SK-N-SH (cell line): Measurements from ENCODE around the gene ARHGEF1. TPM values are rescaled to one million over a fixed set of nuclear protein-coding genes. Genes with fewer than 3 reads are reported as not detected.

Experiments
- CTCF ChIA-PET: fragments of 300-600, 350-600 bp; formaldehyde crosslinking; extraction: SDS; loops from one replicate; lab custom pipeline; 2021; lab: Yijun Ruan, JAX
- POLR2A ChIA-PET: fragments of 350-600 bp; sonication (Branson Sonifier 250); formaldehyde crosslinking; extraction: SDS; loops from one replicate; lab custom pipeline; 2020; ENCODE audit warnings: antibody characterized with exemption, inconsistent platforms; lab: Yijun Ruan, JAX
- DNase-seq: peaks from one replicate; pipeline ENCODE4 v3.0.0; 2012
- H2AFZ ChIP-seq: fragments of 200-600 bp; sonication (generic); 2 replicates; pipeline ENCODE4 v1.8.1; 2016; ENCODE audit warnings: antibody characterized with exemption, mild to moderate bottlenecking, low read depth
- H3F3A ChIP-seq: fragments of 200-600 bp; sonication (generic); replicated peaks from 2 replicates; pipeline ENCODE3; 2016; ENCODE audit warnings: antibody characterized with exemption, mild to moderate bottlenecking; ENCODE audit not compliant: insufficient read depth
- H3K27ac ChIP-seq, 2 experiments: fragments of 200-500 bp in 1 of 2; fragments of 200-600 bp in 1 of 2; sonication (Bioruptor generic) in 1 of 2; sonication (generic), shearing (Covaris generic) in 1 of 2; 2 replicates each; pipeline versions ENCODE4 v1.5.1 to v1.6.1; 2014 to 2016; ENCODE audit warnings: low read depth in 2 of 2, inconsistent platforms in 1 of 2, low read length in 1 of 2, mild to moderate bottlenecking in 1 of 2, mixed read lengths in 1 of 2
- H3K27me3 ChIP-seq: fragments of 200-600 bp; sonication (generic), shearing (Covaris generic); 2 replicates; pipeline ENCODE4 v1.6.1; 2016; ENCODE audit warnings: mixed run types; ENCODE audit not compliant: insufficient read depth
- H3K36me3 ChIP-seq, 2 experiments: fragments of 200-500 bp in 1 of 2; fragments of 200-600 bp in 1 of 2; sonication (Bioruptor generic) in 1 of 2; sonication (generic) in 1 of 2; replicated peaks in 1 of 2; 2 replicates each; pipeline versions ENCODE3 to v1.5.1; 2014 to 2016; ENCODE audit warnings: low read length in 1 of 2, mild to moderate bottlenecking in 1 of 2; ENCODE audit not compliant: insufficient read depth in 2 of 2, control insufficient read depth in 1 of 2
- H3K4me1 ChIP-seq, 2 experiments: fragments of 200-500 bp in 1 of 2; fragments of 200-600 bp in 1 of 2; sonication (Bioruptor generic) in 1 of 2; sonication (generic), shearing (Covaris generic) in 1 of 2; 2 replicates each; pipeline versions ENCODE4 v1.5.1 to v1.6.1; 2014 to 2016; ENCODE audit warnings: low read depth in 1 of 2, low read length in 1 of 2, mixed run types in 1 of 2; ENCODE audit not compliant: insufficient read depth in 2 of 2, control insufficient read depth in 1 of 2
- H3K4me2 ChIP-seq: fragments of 200-600 bp; sonication (generic), shearing (Covaris generic); 2 replicates; pipeline ENCODE4 v1.6.1; 2017; ENCODE audit warnings: mixed run types
- H3K4me3 ChIP-seq, 2 experiments: fragments of 200-500 bp in 1 of 2; fragments of 200-600 bp in 1 of 2; sonication (Bioruptor generic) in 1 of 2; sonication (generic), shearing (Covaris generic) in 1 of 2; 2 replicates each; pipeline versions ENCODE4 v1.5.1 to v1.8.1; 2014 to 2016; ENCODE audit warnings: low read depth in 2 of 2, inconsistent platforms in 1 of 2, low read length in 1 of 2, mild to moderate bottlenecking in 1 of 2, mixed read lengths in 1 of 2, moderate library complexity in 1 of 2
- H3K79me2 ChIP-seq: fragments of 200-600 bp; sonication (generic); 2 replicates; pipeline ENCODE4 v1.8.1; 2017; ENCODE audit warnings: mild to moderate bottlenecking; ENCODE audit not compliant: insufficient read depth
- H3K9ac ChIP-seq: fragments of 200-600 bp; sonication (generic); 2 replicates; pipeline ENCODE4 v1.6.1; 2017; ENCODE audit warnings: mixed run types
- H3K9me2 ChIP-seq: fragments of 200-600 bp; sonication (generic); 2 replicates; pipeline ENCODE4 v1.6.1; 2017; ENCODE audit warnings: mixed run types
- H3K9me3 ChIP-seq: fragments of 200-600 bp; sonication (generic); 2 replicates; pipeline ENCODE4 v1.6.1; 2017; ENCODE audit warnings: mixed run types, mild to moderate bottlenecking, moderate library complexity
- H4K20me1 ChIP-seq: fragments of 200-600 bp; sonication (generic); 2 replicates; pipeline ENCODE4 v1.6.1; 2017; ENCODE audit warnings: mild to moderate bottlenecking, mixed run types; ENCODE audit not compliant: insufficient read depth
- FOXJ3 ChIP-seq: sonication (generic); formaldehyde crosslinking; IDR thresholded peaks from 2 replicates; pipeline ENCODE4 v1.5.1; 2020; ENCODE audit warnings: mild to moderate bottlenecking, missing genetic modification reagents
- GABPA ChIP-seq: IDR thresholded peaks from 2 replicates; pipeline ENCODE4 v1.4.0; 2012; ENCODE audit warnings: low read depth, mild to moderate bottlenecking
- GATA2 ChIP-seq: sonication (generic); formaldehyde crosslinking; IDR thresholded peaks from 2 replicates; pipeline ENCODE4 v1.5.0; 2020; ENCODE audit warnings: mild to moderate bottlenecking, missing genetic modification reagents
- MEF2A ChIP-seq: IDR thresholded peaks from 2 replicates; pipeline ENCODE4 v1.4.0; 2012; ENCODE audit warnings: low read depth, borderline replicate concordance
- MXI1 ChIP-seq: IDR thresholded peaks from 2 replicates; pipeline ENCODE4 v1.6.1; 2012; ENCODE audit warnings: mild to moderate bottlenecking, low read depth, low read length, improper control_type of control experiment
- POLR2AphosphoS5 ChIP-seq: IDR thresholded peaks from 2 replicates; pipeline ENCODE4 v1.6.1; 2012; ENCODE audit warnings: low read depth, low read length
- RFX5 ChIP-seq: IDR thresholded peaks from 2 replicates; pipeline ENCODE4 v1.6.1; 2012; ENCODE audit warnings: mild to moderate bottlenecking, improper control_type of control experiment, low read length
- RXRA ChIP-seq: IDR thresholded peaks from 2 replicates; pipeline ENCODE4 v1.4.0; 2012; ENCODE audit warnings: low read depth, mild to moderate bottlenecking, borderline replicate concordance
- SMC3 ChIP-seq: IDR thresholded peaks from 2 replicates; pipeline ENCODE4 v1.6.1; 2012; ENCODE audit warnings: low read depth, low read length, improper control_type of control experiment
- TAF1 ChIP-seq: IDR thresholded peaks from 2 replicates; pipeline ENCODE4 v1.6.1; 2012; ENCODE audit warnings: low read depth, mild to moderate bottlenecking, low read length, moderate library complexity, borderline replicate concordance
- TEAD4 ChIP-seq: IDR thresholded peaks from 2 replicates; pipeline ENCODE4 v1.4.0; 2012; ENCODE audit warnings: mild to moderate bottlenecking, borderline replicate concordance; ENCODE audit not compliant: insufficient read depth
- WGBS: methylation state at CpG from one replicate; pipeline ENCODE4 v1.1.6; 2017; ENCODE audit warnings: low lambda C conversion rate; 5-methylcytosine and 5-hydroxymethylcytosine counted together
- polyA plus RNA-seq, 3 experiments: library from polyadenylated mRNA; depleted of rRNA; stranded (reverse); fragments of >200 nt; gene quantifications; 2 replicates each; pipeline ENCODE4 v1.2.3, GENCODE V29; 2012
- TF ChIP-seq, protein P1 (sequence below): IDR thresholded peaks from 2 replicates; pipeline ENCODE4 v1.6.1; 2012; ENCODE audit warnings: mild to moderate bottlenecking, low read depth, low read length, moderate library complexity
- TF ChIP-seq, protein P2 (sequence below): IDR thresholded peaks from 2 replicates; pipeline ENCODE4 v1.4.0; 2012; ENCODE audit warnings: low read depth, borderline replicate concordance
- TF ChIP-seq, protein P3 (sequence below): IDR thresholded peaks from 2 replicates; pipeline ENCODE4 v1.4.0; 2012; ENCODE audit warnings: low read depth
- TF ChIP-seq, protein P4 (sequence below): fragments of 150-350 bp; IDR thresholded peaks from 2 replicates; pipeline ENCODE4 v1.6.1; 2016; ENCODE audit warnings: mild to moderate bottlenecking, low read depth, low read length

ARHGEF1 gene
- polyA plus RNA-seq, 1 of the 3 experiments (the other 2 are of a cell fraction), result 102 TPM

DNA sequence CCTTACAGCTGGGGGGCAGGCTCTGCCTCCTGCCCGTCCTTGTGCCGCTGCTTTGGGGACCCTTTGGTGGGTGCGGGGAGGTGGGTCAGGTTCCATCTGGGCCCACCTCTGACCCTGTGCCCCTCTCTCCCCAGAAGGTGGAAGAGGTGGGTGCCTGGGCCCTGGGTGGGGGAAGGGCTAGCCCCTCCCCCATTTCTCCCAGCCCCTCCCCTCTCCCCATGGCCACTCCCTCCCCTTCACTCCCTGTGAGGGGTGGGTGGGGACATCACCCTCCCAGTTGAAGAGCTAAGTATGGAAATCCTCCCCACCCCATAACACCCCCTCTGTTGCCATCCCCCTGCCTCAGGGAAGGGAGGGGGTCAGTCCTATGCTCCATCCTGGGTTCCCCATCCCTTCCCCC is 14.2 kb downstream of the ARHGEF1 start:
- no peaks in the 10 kb centered on the region for H3K9me2 ChIP-seq
- H3K79me2 ChIP-seq, result no peaks in the 10 kb centered on the region
- no peaks in the 10 kb centered on the region for H3K27me3 ChIP-seq
- H2AFZ ChIP-seq, result no peak overlapping the region
- TF ChIP-seq SMC3 (no peak), RXRA (no peak)
- 89% methylated on average over 3 of the region's 3 CpGs for WGBS
- H3K36me3 ChIP-seq, result peaks cover 17 to 48% of the 10 kb centered on the region in 2 experiments
- no peak overlapping the region for H3K27ac ChIP-seq
- H3K4me3 ChIP-seq, result no peak overlapping the region
- H3K9ac ChIP-seq, result no peak overlapping the region
- ChIA-PET CTCF (interaction anchor here (0.9 to 1.7 kb wide), 2 partner anchors 11 to 55 kb away, joined by 3 to 4 read pairs; no protein-coding TSS in a partner anchor), POLR2A (no interaction called here)
- H4K20me1 ChIP-seq, result no peaks in the 10 kb centered on the region
- no peaks in the 10 kb centered on the region for H3F3A ChIP-seq
- no peak overlapping the region for H3K4me2 ChIP-seq
- H3K4me1 ChIP-seq, result no peaks in the 10 kb centered on the region
- no peak for DNase-seq
- no peaks in the 10 kb centered on the region for H3K9me3 ChIP-seq

DNA sequence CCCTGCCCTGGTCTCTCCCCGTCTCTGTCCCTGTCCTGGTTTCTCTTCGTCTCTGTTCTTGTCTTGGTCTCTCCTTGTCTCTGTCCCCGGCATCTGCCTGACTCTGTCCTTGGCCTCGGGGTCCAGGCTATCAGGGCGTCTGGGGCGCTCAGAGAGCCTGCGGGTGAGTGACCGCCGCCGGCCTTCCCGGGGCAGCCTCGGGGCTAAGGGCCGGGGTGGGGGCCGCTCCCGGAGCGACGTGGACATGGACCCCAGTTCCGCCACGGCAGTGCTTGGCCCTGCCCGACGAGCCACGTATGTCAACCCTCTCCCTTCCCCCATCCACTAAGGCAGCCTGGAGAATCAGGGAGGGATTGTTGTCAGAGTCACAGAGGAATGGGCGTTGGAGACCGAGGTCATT is 14.8 kb downstream of the ARHGEF1 start:
- no peak overlapping the region for H3K27ac ChIP-seq
- H3K9ac ChIP-seq, result no peak overlapping the region
- POLR2A ChIA-PET, result interaction anchor here (0.8 kb wide), 1 partner anchor 14 kb away, joined by 3 read pairs; no protein-coding TSS in a partner anchor
- WGBS, result 93% methylated on average over 24 of the region's 24 CpGs
- H3K4me1 ChIP-seq, result no peaks in the 10 kb centered on the region
- no peaks in the 10 kb centered on the region for H3F3A ChIP-seq
- CTCF ChIA-PET, result interaction anchor here (0.9 to 1.7 kb wide), 2 partner anchors 11 to 54 kb away, joined by 3 to 4 read pairs; no protein-coding TSS in a partner anchor
- no peak for DNase-seq
- H3K27me3 ChIP-seq, result no peaks in the 10 kb centered on the region
- no peak overlapping the region for H3K4me2 ChIP-seq
- H3K4me3 ChIP-seq, result no peak overlapping the region
- no peaks in the 10 kb centered on the region for H3K9me3 ChIP-seq
- no peaks in the 10 kb centered on the region for H4K20me1 ChIP-seq
- no peaks in the 10 kb centered on the region for H3K79me2 ChIP-seq
- TF ChIP-seq POLR2AphosphoS5 (no peak), GABPA (no peak)
- TF ChIP-seq, protein P1, sequence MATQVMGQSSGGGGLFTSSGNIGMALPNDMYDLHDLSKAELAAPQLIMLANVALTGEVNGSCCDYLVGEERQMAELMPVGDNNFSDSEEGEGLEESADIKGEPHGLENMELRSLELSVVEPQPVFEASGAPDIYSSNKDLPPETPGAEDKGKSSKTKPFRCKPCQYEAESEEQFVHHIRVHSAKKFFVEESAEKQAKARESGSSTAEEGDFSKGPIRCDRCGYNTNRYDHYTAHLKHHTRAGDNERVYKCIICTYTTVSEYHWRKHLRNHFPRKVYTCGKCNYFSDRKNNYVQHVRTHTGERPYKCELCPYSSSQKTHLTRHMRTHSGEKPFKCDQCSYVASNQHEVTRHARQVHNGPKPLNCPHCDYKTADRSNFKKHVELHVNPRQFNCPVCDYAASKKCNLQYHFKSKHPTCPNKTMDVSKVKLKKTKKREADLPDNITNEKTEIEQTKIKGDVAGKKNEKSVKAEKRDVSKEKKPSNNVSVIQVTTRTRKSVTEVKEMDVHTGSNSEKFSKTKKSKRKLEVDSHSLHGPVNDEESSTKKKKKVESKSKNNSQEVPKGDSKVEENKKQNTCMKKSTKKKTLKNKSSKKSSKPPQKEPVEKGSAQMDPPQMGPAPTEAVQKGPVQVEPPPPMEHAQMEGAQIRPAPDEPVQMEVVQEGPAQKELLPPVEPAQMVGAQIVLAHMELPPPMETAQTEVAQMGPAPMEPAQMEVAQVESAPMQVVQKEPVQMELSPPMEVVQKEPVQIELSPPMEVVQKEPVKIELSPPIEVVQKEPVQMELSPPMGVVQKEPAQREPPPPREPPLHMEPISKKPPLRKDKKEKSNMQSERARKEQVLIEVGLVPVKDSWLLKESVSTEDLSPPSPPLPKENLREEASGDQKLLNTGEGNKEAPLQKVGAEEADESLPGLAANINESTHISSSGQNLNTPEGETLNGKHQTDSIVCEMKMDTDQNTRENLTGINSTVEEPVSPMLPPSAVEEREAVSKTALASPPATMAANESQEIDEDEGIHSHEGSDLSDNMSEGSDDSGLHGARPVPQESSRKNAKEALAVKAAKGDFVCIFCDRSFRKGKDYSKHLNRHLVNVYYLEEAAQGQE, result no peak
- H3K36me3 ChIP-seq, result peaks cover 17 to 47% of the 10 kb centered on the region in 2 experiments
- H2AFZ ChIP-seq, result no peak overlapping the region
- no peaks in the 10 kb centered on the region for H3K9me2 ChIP-seq

DNA sequence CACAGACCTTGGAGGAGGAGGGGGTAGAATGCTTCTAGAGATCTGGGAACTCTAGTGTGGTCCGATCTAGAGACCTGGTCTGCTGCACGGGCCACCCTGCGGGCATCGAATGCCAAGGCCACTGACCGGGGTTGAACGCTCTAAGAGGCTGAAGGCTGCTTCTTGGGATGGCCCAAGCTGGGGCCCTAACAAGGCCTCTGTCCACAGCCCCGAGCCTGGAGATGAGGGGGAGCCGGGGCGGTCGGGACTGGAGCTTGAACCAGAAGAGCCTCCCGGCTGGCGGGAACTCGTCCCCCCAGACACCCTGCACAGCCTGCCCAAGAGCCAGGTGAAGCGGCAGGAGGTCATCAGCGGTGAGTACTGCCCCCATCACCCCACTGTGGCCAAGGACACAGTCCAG is 15.3 kb downstream of the ARHGEF1 start:
- H3K4me2 ChIP-seq, result no peak overlapping the region
- no peak for DNase-seq
- H3K27me3 ChIP-seq, result no peaks in the 10 kb centered on the region
- H3K36me3 ChIP-seq, result peaks cover 21 to 49% of the 10 kb centered on the region in 2 experiments
- WGBS, result 93% methylated on average over 13 of the region's 15 CpGs
- no peaks in the 10 kb centered on the region for H3F3A ChIP-seq
- H3K79me2 ChIP-seq, result no peaks in the 10 kb centered on the region
- no peak overlapping the region for H3K4me3 ChIP-seq
- no peaks in the 10 kb centered on the region for H3K4me1 ChIP-seq
- no peaks in the 10 kb centered on the region for H3K9me3 ChIP-seq
- no peak overlapping the region for H3K9ac ChIP-seq
- POLR2A ChIA-PET, result interaction anchor here (0.5 to 0.8 kb wide), 2 partner anchors 12 to 13 kb away, joined by 3 read pairs; no protein-coding TSS in a partner anchor
- no peaks in the 10 kb centered on the region for H3K9me2 ChIP-seq
- H2AFZ ChIP-seq, result no peak overlapping the region
- CTCF ChIA-PET, result interaction anchor here (0.9 kb wide), 1 partner anchor 12 kb away, joined by 3 read pairs; no protein-coding TSS in a partner anchor
- TF ChIP-seq, protein P2, sequence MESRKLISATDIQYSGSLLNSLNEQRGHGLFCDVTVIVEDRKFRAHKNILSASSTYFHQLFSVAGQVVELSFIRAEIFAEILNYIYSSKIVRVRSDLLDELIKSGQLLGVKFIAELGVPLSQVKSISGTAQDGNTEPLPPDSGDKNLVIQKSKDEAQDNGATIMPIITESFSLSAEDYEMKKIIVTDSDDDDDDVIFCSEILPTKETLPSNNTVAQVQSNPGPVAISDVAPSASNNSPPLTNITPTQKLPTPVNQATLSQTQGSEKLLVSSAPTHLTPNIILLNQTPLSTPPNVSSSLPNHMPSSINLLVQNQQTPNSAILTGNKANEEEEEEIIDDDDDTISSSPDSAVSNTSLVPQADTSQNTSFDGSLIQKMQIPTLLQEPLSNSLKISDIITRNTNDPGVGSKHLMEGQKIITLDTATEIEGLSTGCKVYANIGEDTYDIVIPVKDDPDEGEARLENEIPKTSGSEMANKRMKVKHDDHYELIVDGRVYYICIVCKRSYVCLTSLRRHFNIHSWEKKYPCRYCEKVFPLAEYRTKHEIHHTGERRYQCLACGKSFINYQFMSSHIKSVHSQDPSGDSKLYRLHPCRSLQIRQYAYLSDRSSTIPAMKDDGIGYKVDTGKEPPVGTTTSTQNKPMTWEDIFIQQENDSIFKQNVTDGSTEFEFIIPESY, result no peak
- TF ChIP-seq, protein P3, sequence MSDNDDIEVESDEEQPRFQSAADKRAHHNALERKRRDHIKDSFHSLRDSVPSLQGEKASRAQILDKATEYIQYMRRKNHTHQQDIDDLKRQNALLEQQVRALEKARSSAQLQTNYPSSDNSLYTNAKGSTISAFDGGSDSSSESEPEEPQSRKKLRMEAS, result no peak
- TF ChIP-seq, protein P4, sequence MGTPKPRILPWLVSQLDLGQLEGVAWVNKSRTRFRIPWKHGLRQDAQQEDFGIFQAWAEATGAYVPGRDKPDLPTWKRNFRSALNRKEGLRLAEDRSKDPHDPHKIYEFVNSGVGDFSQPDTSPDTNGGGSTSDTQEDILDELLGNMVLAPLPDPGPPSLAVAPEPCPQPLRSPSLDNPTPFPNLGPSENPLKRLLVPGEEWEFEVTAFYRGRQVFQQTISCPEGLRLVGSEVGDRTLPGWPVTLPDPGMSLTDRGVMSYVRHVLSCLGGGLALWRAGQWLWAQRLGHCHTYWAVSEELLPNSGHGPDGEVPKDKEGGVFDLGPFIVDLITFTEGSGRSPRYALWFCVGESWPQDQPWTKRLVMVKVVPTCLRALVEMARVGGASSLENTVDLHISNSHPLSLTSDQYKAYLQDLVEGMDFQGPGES, result no peak
- TF ChIP-seq MXI1 (no peak), MEF2A (no peak), SMC3 (no peak), RFX5 (no peak), TEAD4 (no peak), FOXJ3 (CRISPR knock-in tag) (no peak), TAF1 (no peak), GATA2 (no peak), GABPA (no peak)
- TF ChIP-seq, all 33 proteins: peak for 0
- no peak overlapping the region for H3K27ac ChIP-seq
- no peaks in the 10 kb centered on the region for H4K20me1 ChIP-seq
